NCI-H2107 treated with DMSO at 0.1 percent for 48 hours (cell line): ENCODE data around the gene S100A3.
"Not testable (repeated sequence)": the region's sequence is repeated elsewhere in the genome, so short reads cannot be mapped to it uniquely, and the experiment has no call there.

ENCODE experiments used
- DNase-seq: peaks from one replicate; lab custom pipeline; 2025; ENCODE audit not compliant: unreplicated experiment; lab: John Stamatoyannopoulos, UW

Gene S100A3

GRCh38 chr1:153535242-153536011 is 13.6 kb downstream of the S100A3 start, which contains the start of gene S100A6:
Gene S100A6 (minus strand): TSS chr1:153535991. CDS start chr1:153535339, 652 bp downstream.
- no peak for DNase-seq

GRCh38 chr1:153534925-153535241 is 14.2 kb downstream of the S100A3 start:
- no peak for DNase-seq

- no peak for DNase-seq
Measured at GRCh38 chr1:153534226-153534924, 14.7 kb downstream of the S100A3 start.

- peak; percentile 68 for DNase-seq
Measured at GRCh38 chr1:153533689-153534201, 15.3 kb downstream of the S100A3 start.

- peak; percentile 90 for DNase-seq
Measured at GRCh38 chr1:153532769-153533599, 16.1 kb downstream of the S100A3 start.

- DNase-seq, result no peak
Measured at GRCh38 chr1:153532181-153532580, 16.9 kb downstream of the S100A3 start.

GRCh38 chr1:153531638-153532037 is 17.4 kb downstream of the S100A3 start:
- no peak for DNase-seq

GRCh38 chr1:153527683-153528040 is 21.4 kb downstream of the S100A3 start:
- no peak for DNase-seq

GRCh38 chr1:153527023-153527682 is 21.9 kb downstream of the S100A3 start:
- DNase-seq, result no peak

- DNase-seq, result peak; percentile 20
Measured at GRCh38 chr1:153526132-153526543, 22.9 kb downstream of the S100A3 start.

- no peak for DNase-seq
Measured at GRCh38 chr1:153525088-153525728, 23.9 kb downstream of the S100A3 start.

GRCh38 chr1:153522353-153523048 is 26.6 kb downstream of the S100A3 start:
- not testable (repeated sequence) for DNase-seq

GRCh38 chr1:153521808-153522207 is 27.2 kb downstream of the S100A3 start:
- not testable (repeated sequence) for DNase-seq

GRCh38 chr1:153520818-153521476 is 28.1 kb downstream of the S100A3 start:
- DNase-seq, result no peak

- DNase-seq, result not testable (repeated sequence)
Measured at GRCh38 chr1:153520137-153520691, 28.8 kb downstream of the S100A3 start.

GRCh38 chr1:153519242-153519641 is 29.8 kb downstream of the S100A3 start:
- DNase-seq, result no peak

GRCh38 chr1:153515504-153516394 is 33.3 kb downstream of the S100A3 start:
- DNase-seq, result peak; percentile 42

- DNase-seq, result no peak
Measured at GRCh38 chr1:153513666-153514065, 35.4 kb downstream of the S100A3 start.
